HG02759 (cell line): ENCODE results near the gene FHOD1.

Source experiments
- ATAC-seq: cut with Tn5 transposase; IDR thresholded peaks from one replicate; pipeline ENCODE4 v1.9.1; 2021; ENCODE audit warnings: mild to moderate bottlenecking, moderate library complexity; ENCODE audit not compliant: unreplicated experiment

FHOD1 gene

GRCh38 chr16:67193536-67193935, 53.7 kb downstream of the FHOD1 start:
- ATAC-seq, result no peak

- ATAC-seq, result no peak
Measured at GRCh38 chr16:67192781-67193361, 54.4 kb downstream of the FHOD1 start.

DNA sequence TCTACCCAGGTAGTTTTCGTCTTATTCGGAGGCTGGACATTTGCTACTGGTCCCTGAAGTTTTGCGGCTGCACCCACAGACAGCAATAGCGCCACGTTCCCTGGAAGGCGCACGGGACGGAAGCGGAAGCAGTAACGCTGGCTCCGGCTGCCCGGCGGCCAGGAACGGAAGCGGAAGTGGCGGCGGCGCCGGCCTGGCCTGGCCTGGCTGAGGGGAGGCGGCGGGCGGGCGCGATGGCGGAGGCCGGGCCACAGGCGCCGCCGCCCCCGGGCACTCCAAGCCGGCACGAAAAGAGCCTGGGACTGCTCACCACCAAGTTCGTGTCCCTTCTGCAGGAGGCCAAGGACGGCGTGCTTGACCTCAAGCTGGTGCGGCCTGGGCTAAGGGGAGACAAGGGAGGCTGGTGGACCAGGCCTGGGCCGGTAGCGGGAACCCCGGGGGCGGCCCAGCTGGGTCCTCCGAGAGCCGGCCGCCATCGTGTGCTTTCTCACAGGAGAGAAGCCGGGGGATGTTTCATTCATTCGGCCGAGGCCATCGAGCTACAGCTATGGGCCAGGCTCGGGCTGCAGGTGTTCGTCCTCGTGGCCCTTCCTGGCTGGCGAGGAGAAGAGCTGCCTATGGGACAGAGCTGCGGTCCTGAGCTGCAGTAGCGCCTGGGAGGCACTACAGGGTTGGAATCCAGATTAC, 55.1 kb downstream of the FHOD1 start, which contains the start of gene E2F4:
Gene E2F4, plus strand, starts transcription at position 161 of the 687 bp plus-strand sequence. Its CDS starts 73 bp downstream, at position 234.
- ATAC-seq, result peak; percentile 91

GRCh38 chr16:67191411-67191994, 55.8 kb downstream of the FHOD1 start:
- no peak for ATAC-seq

DNA sequence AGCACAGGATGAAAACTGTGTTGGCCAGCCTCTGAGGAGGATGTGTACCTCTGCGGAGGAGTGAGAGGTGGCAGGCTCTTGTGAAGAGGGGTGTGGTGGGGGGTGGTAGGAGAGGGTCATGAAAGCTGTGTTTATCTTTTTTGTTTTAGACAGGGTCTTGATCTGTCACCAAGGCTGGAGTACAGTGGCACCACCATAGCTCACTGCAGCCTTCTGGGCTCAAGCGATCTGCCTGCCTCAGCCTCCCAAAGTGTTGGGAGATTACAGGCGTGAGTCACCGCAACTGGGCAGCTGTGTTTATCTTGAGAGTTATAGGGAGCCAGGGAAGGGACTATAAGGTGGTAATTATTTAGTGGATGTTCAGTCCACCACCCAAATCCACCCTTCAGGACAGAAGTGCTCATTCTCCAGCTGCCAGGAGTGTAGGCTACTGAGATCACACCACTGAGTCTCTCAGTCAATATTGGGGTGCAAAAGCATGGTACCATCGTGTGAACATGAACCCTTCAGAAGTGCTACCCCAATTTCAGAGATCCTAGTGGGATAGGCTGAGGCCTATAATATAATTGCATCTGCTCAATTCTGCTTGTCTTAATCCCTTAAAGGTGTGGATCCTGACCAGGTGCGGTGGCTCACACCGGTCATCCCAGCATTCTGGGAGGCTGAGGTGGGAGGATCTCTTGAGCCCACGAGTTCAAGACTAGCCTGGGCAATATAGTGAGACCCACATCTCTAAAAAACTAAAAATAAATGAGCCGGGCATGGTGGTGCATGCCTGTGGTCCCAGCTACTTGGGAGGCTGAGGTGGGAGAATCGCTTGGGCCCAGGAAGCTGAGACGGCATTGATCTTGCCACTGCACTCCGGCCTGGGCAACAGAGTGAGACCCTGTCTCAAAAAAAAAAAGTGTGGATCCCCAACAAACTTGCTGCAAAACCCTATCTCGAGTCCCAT, 56.6 kb downstream of the FHOD1 start:
- no peak for ATAC-seq

GRCh38 chr16:67190041-67190440, 57.2 kb downstream of the FHOD1 start, which contains the start of gene EXOC3L1:
EXOC3L1 (minus strand) TSS chr16:67190136; CDS start chr16:67189676, 460 bp downstream.
- no peak for ATAC-seq

GRCh38 chr16:67188798-67189197, 58.5 kb downstream of the FHOD1 start:
- no peak for ATAC-seq

DNA sequence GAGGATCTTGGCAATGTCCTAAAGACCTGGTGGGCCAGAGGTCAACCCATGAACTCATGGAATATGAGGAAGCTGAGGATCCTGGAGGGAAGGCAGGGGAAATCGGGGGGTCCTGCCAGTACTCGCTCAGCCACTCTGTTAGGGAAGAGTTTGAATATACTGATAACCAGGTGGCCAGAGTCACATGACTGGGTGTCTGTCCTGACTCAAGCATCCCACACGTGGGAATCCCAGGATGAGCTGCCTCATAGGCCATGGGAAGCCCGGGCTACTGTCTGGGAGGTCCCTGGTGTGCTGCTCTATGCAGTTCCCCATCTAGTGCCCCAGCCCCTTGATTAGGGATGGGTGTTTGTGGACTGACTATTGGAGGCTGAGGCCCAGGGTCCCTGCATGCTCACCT, 59.0 kb downstream of the FHOD1 start:
- no peak for ATAC-seq

GRCh38 chr16:67187175-67187890, 59.9 kb downstream of the FHOD1 start:
- ATAC-seq, result no peak

DNA sequence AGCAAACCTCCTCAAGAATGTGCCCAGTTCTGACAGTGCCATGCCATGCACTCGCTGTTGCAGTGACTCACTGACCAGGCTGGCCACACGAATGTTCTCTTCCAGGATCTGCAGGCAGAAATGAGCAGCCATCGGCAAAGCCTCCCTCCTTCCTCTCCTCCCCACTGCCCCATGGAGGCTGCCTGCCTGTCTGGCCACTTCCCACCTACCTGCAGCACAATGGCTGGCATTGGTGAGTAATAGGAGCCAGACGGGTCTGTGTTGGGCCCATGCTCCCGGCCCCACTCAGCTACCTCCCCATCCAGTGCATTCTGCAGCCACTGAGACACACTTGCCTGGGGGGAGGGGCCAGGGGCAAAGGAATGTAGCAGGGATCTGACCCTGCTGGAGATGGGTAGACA, 60.7 kb downstream of the FHOD1 start:
- no peak for ATAC-seq

DNA sequence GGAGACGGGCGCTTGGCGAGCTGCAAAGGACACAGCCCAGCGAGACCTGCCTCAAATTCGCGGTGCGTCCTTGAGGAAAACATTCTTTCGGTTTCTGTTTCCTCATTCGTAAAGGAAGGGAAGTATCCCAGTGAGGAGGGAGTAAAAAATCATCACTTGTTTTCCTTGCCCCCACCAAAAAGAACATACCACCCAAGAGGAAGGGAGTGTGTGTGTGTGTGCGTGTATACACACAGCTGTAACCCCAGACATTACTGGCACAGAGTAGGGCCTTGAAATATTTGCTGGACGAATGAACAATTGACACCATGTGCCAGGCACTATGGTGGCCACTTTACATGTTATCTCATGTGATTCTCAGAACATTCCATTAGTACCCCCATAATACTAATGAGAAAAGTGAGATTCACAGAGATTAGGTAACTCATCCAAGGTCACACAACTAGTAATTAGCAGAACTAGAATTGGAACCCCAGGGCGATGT, 61.6 kb downstream of the FHOD1 start:
- no peak for ATAC-seq

- no peak for ATAC-seq
Measured at GRCh38 chr16:67184995-67185650, 62.2 kb downstream of the FHOD1 start.

- peak; percentile 7 for ATAC-seq
Measured at GRCh38 chr16:67184453-67184994, 62.8 kb downstream of the FHOD1 start.

DNA sequence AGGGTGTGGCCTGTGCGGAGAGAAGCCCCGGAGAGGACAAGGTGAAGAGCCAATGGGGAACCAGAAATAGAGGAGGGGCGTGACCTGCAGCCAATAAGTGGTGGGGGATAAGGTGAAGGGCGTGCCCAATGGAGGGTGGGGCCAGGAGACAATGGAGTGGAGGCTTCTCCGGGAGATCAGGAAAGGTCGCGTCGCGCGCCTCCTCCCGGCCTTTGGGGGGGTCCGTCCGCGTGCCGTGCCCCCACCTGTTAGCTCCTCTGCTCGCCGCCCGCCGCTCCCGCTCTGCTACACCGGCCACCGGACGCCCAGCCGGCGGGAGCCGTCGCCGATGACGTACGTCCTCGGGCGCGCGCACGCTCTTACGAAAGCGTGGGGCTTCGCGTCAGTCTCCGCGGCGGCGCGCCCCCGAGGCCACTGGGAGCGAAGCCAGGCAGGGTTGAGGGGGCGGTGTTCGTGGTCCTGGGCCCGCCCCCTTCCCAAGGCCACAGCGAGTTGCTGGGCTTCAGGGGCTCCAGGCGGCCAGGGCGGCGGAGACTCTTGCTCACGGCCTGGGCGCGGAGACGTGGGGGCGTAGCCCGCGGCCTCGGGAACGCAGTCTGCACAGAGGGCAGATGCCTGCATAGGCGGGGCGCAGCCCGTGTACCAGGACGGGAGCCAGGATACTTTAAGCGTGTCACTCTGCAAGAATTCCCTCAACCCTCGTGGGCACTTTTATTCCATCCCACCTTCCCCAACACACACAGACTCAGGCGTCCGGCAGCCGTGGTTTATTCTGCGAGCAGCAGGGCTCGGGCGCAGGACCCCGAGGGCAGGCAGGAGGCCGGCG, 63.4 kb downstream of the FHOD1 start, which contains the start of gene MATCAP1:
Gene MATCAP1, minus strand, starts transcription at position 337 of the 826 bp plus-strand sequence. CDS start 3,353 bp downstream, outside the sequence.
- peak; percentile 92 for ATAC-seq

GRCh38 chr16:67183284-67183626, 64.0 kb downstream of the FHOD1 start:
- no peak for ATAC-seq

DNA sequence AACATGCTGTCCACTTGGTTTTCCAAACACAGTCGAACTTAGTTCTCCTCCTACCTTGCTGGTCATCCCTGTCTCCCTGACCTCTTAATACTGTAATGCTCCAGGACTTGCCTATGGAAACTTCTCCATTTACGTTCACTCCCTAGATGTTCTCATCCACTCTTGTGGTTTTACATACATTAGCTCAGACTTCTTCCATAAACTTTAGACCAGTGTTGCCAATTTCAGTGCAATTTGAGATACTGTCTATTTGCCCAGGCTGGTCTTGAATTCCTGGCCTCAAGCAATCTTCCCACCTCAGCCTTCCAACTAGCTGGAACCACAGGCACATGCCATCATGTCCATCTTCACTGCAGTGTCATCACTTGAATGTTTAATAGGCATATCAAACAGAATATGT, 65.0 kb downstream of the FHOD1 start:
- ATAC-seq, result no peak

DNA sequence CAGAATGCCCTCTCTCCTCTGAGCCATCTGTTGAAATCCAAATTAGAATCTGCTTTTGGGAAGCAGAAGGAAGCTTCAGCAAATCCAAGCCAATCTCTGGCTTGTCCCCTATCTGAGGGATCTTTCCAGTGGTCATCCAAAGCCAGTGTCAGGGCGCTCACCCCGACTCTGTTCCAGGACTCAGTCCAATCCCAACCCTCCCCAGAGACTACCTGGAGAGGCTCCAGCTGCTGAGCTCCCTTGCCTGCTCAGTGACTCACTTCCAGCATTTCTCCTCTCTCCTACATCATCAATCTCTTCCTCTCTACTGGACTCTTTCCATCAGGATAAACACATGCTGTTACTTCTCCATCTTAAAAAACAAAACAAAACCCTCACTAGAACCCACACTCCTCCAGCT, 65.9 kb downstream of the FHOD1 start:
- ATAC-seq, result no peak

- ATAC-seq, result no peak
Measured at GRCh38 chr16:67180166-67180565, 67.1 kb downstream of the FHOD1 start.
